Neutrophil (primary cell): Measurements from ENCODE around the gene MYRFL.
A peak's percentile ranks its signal among the peaks of the same experiment; 100 is the strongest.

Experiments used
- H3K27ac ChIP-seq: fragments of 200-600 bp; sonication (generic); 2 replicates; pipeline ENCODE4 v1.5.1; 2016; ENCODE audit warnings: mild to moderate bottlenecking, moderate library complexity
- H3K27me3 ChIP-seq: fragments of 200-600 bp; sonication (generic); 2 replicates; pipeline ENCODE4 v1.6.0; 2016; ENCODE audit warnings: mild to moderate bottlenecking
- H3K36me3 ChIP-seq: fragments of 200-600 bp; sonication (generic); 2 replicates; pipeline ENCODE4 v1.5.1; 2017
- H3K4me1 ChIP-seq, 2 experiments: fragments of 200-600 bp in 1 of 2; sonication (generic) in 1 of 2; 1 replicate in 1 of 2; 2 replicates in 1 of 2; pipeline versions ENCODE4 v1.5.1 to v1.6.1; 2013 to 2016; ENCODE audit warnings: low read depth in 1 of 2, low read length in 1 of 2, mild to moderate bottlenecking in 1 of 2, moderate library complexity in 1 of 2; ENCODE audit not compliant: control insufficient read depth in 1 of 2, insufficient read depth in 1 of 2
- H3K4me3 ChIP-seq, 2 experiments: fragments of 200-600 bp in 1 of 2; sonication (generic) in 1 of 2; 1 replicate in 1 of 2; 2 replicates in 1 of 2; pipeline ENCODE4 v1.5.1; 2013 to 2016; ENCODE audit warnings: low read depth in 1 of 2, low read length in 1 of 2, mild to moderate bottlenecking in 1 of 2, moderate library complexity in 1 of 2
- H3K9me3 ChIP-seq: fragments of 200-600 bp; sonication (generic); 2 replicates; pipeline ENCODE4 v1.5.1; 2016
- TF ChIP-seq, protein P1 (sequence below): fragments of 200-600 bp; sonication (generic); IDR thresholded peaks from 2 replicates; pipeline ENCODE4 v1.5.1; 2016; ENCODE audit warnings: antibody characterized with exemption

MYRFL gene

DNA sequence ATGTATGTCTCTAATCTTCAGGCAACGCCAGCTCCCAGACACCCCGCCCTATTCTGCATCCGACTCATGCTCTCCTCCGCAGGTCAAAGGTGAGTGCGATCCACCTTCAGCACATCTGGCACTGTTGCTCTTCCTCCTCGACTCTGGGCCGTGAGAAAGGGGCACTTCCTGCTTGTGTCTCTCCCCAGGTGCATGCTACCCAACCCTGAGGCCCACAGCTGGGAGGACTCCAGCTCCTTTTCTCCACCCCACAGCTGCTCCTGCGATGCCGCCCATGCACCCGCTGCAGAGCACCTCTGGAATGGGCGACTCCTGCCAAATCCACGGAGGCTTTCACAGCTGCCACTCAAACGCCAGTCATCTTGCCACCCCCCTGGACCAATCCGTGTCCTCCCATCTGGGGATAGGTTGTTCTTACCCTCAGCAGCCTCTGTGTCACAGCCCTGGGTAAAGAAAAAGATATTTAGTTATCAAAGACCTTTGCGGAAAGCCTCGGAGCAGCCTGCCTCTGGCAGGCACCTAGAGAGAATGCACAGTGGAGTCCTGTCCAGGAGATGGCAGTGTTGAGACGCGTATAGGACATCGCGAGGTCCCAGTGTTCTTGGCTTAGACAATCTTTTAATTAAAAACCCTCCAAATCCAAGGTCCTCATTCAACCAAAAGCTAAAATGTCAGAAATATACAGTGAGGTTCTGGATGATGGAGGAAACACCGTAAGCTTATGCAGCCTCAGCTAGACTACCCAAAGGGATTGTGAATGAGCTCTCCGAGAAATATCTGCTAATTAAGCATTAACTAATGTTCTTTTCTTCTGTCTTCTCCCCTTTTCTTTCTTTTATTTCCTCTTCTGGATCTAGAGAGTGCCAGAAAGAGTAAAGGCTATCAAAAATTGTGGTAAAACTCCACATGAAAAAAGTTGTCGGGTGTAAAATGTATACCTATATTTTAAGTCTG is 54.3 kb downstream of the MYRFL start:
- Histone ChIP-seq H3K4me3 (no peak overlapping the region), H3K4me1 (no peaks in the 10 kb centered on the region), H3K27ac (no peak overlapping the region), H3K36me3 (no peaks in the 10 kb centered on the region), H3K27me3 (no peaks in the 10 kb centered on the region), H3K9me3 (no peaks in the 10 kb centered on the region)
- TF ChIP-seq, protein P1, sequence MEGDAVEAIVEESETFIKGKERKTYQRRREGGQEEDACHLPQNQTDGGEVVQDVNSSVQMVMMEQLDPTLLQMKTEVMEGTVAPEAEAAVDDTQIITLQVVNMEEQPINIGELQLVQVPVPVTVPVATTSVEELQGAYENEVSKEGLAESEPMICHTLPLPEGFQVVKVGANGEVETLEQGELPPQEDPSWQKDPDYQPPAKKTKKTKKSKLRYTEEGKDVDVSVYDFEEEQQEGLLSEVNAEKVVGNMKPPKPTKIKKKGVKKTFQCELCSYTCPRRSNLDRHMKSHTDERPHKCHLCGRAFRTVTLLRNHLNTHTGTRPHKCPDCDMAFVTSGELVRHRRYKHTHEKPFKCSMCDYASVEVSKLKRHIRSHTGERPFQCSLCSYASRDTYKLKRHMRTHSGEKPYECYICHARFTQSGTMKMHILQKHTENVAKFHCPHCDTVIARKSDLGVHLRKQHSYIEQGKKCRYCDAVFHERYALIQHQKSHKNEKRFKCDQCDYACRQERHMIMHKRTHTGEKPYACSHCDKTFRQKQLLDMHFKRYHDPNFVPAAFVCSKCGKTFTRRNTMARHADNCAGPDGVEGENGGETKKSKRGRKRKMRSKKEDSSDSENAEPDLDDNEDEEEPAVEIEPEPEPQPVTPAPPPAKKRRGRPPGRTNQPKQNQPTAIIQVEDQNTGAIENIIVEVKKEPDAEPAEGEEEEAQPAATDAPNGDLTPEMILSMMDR = peak; percentile 56

DNA sequence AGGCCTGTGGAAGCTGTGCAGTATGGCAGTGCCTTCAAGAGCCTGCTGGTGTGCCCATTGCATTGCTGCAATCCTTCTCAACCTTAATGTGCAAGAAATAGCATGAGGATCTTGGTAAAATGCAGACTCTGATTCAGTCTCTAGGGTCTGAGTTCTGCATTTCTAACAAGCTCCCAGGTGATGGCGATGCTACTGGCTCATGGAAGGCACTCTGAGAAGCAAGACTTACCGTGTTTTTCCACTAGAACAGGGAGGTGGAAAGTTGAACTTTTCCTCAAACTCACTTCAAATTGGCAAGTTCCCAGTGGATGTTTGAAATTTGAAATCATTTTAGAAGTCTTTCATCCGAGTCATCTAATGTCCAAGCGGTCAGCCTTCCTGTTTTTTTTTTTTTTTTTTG is 55.5 kb downstream of the MYRFL start:
- Histone ChIP-seq H3K36me3 (no peaks in the 10 kb centered on the region), H3K9me3 (no peaks in the 10 kb centered on the region), H3K27me3 (no peaks in the 10 kb centered on the region), H3K27ac (no peak overlapping the region), H3K4me3 (no peak overlapping the region), H3K4me1 (no peaks in the 10 kb centered on the region)
- TF ChIP-seq, protein P1 = no peak

DNA sequence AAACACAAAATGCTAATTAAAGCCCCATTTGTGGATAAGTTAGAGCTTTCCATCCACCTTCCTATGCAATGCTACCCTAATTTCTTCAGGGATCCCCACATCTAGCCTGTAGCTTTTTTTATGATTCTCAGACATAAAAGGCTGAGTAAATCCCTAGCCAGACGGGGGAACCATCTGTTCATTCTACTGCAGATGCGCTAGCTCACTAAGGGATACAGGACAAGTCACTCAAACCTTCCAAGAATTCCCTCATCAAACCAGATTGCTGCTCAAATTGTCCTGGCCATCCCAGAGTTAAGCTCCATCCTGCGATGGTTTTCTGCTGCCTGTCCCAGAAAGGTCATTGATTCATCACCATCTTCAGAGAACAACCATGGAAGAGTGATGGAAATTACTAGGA is 56.7 kb downstream of the MYRFL start:
- no peak overlapping the region for H3K27ac ChIP-seq
- no peaks in the 10 kb centered on the region for H3K4me1 ChIP-seq
- no peak overlapping the region for H3K4me3 ChIP-seq
- no peaks in the 10 kb centered on the region for H3K36me3 ChIP-seq
- H3K9me3 ChIP-seq = no peaks in the 10 kb centered on the region
- H3K27me3 ChIP-seq = no peaks in the 10 kb centered on the region
- TF ChIP-seq, protein P1 = no peak

DNA sequence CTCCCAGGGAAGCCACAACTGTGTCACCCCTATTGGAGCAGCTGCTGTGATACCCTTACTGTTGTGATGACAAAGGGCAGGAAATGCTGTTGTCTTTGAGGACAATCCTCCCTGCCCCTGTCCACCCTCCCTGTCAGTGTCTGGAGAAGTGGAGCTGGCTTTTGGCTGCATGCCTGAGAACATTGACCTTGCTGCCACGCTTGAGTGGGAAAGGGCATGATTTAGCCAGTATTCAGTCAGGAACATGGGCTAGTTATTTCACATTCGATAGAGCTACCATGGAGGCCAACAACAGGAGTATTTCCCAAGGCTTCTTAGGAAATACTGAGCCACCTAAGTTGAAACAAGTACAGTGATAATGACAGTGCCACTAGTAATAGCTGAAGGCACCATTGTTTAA is 59.4 kb downstream of the MYRFL start:
- TF ChIP-seq, protein P1 = no peak
- no peaks in the 10 kb centered on the region for H3K4me1 ChIP-seq

DNA sequence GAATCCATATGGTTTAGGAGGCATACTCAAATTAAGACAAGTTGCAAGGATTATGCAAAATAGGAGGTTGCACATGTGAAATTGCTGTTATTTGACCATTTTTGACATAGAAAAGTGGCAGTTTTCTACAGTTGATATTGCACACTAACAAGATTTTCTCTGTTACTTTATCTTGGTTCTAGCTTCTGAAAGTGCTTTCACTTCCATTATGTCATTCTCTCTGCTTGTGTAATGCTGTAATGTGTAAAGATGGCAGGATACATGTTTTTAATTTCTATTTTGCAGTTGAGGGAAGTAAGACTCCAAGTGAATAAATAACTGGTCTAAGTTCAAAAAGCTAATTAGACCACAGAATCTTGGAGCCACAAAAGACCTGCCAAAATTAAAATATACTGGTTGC is 60.6 kb downstream of the MYRFL start:
- Histone ChIP-seq H3K27me3 (no peaks in the 10 kb centered on the region), H3K4me3 (no peak overlapping the region), H3K27ac (no peak overlapping the region), H3K36me3 (no peaks in the 10 kb centered on the region), H3K4me1 (no peaks in the 10 kb centered on the region), H3K9me3 (no peaks in the 10 kb centered on the region)
- TF ChIP-seq, protein P1 = no peak

More for the DNA sequence above, 59.4 kb downstream of the MYRFL start:
- Histone ChIP-seq H3K36me3 (no peaks in the 10 kb centered on the region), H3K9me3 (no peaks in the 10 kb centered on the region), H3K4me3 (no peak overlapping the region), H3K27ac (no peak overlapping the region), H3K27me3 (no peaks in the 10 kb centered on the region)
